Measurements from ENCODE around the gene NAA50. TPM values are rescaled to one million over a fixed set of nuclear protein-coding genes. Genes with fewer than 3 reads are reported as not detected.

NAA50 gene
- total and polyA plus RNA-seq, 2 donors (not counting 3 experiments of a cell fraction or from before 2014, with no cell fraction given) = 53.1 to 160 TPM

GRCh38 chr3:113685124-113685523, 60.9 kb downstream of the NAA50 start:
- no peaks in the 10 kb centered on the region for H3K4me1 ChIP-seq (ENCODE audit: control insufficient read depth, extremely low read depth, insufficient read depth, low read length)
- H3K27ac ChIP-seq (ENCODE audit: insufficient read depth, low read depth, low read length) = no peak overlapping the region
- H3K9me1 ChIP-seq (replicated peaks; ENCODE audit: control insufficient read depth, extremely low read depth, insufficient read depth, low read length) = no peaks in the 10 kb centered on the region
- ChIA-PET CTCF (no interaction called here), POLR2A (no interaction called here)
- H3K4me2 ChIP-seq (ENCODE audit: insufficient read depth, low read length) = no peak overlapping the region
- H3K4me3 ChIP-seq (replicated peaks in 1 of 3; ENCODE audit: insufficient read depth in 1 of 3, low read depth in 1 of 3, low read length in 3 of 3) = no peak overlapping the region
- H3K79me2 ChIP-seq (ENCODE audit: control insufficient read depth, insufficient read depth, low read length) = peaks cover 1% of the 10 kb centered on the region
- H3K27me3 ChIP-seq (ENCODE audit: control insufficient read depth in 2 of 2, insufficient read depth in 2 of 2, low read length in 2 of 2) = no peaks in the 10 kb centered on the region
- intact Hi-C loops (cut with micrococcal nuclease) (no loop called here), dilution Hi-C loops (cut with MboI; ENCODE audit: extremely low pct_ligation_motif_present, low sequenced_read_pairs) (no loop called here)
- no peak overlapping the region for H3K9ac ChIP-seq (replicated peaks; ENCODE audit: extremely low read depth, insufficient read depth, low read length)
- no peak for FAIRE-seq
- BruUV-seq (replicated peaks) = no TSS peak
- no peaks in the 10 kb centered on the region for H3K9me3 ChIP-seq (replicated peaks; ENCODE audit: control insufficient read depth, insufficient read depth, low read length)
- no peak overlapping the region for H2AFZ ChIP-seq (ENCODE audit: low read depth, low read length)
- H4K20me1 ChIP-seq (replicated peaks; ENCODE audit: control insufficient read depth, extremely low read depth, insufficient read depth, low read length) = no peaks in the 10 kb centered on the region
- DNase-seq (ENCODE audit: low read depth, low spot score) = no peak
- H3K36me3 ChIP-seq (ENCODE audit: control insufficient read depth in 2 of 2, extremely low read depth in 1 of 2, insufficient read depth in 2 of 2, low read length in 2 of 2) = no peaks in the 10 kb centered on the region
- TF ChIP-seq EZH2 (IDR thresholded peaks at IDR 0.05; ENCODE audit: borderline replicate concordance, low read depth, low read length, severe bottlenecking) (no peak), MYC (IDR thresholded peaks at IDR 0.05; ENCODE audit: low read depth, low read length) (no peak), FOS (IDR thresholded peaks at IDR 0.05; ENCODE audit: borderline replicate concordance, insufficient read depth, low read length) (no peak), POLR2A (IDR thresholded peaks at IDR 0.05; ENCODE audit: low read depth, low read length) (no peak), JUN (IDR thresholded peaks at IDR 0.05; ENCODE audit: borderline replicate concordance, insufficient read depth, insufficient read length, low read depth) (no peak), GATA2 (IDR thresholded peaks at IDR 0.05; ENCODE audit: insufficient read depth, insufficient read length, low read depth, low read length) (no peak), POLR2AphosphoS5 (IDR thresholded peaks at IDR 0.05; ENCODE audit: insufficient read depth, low read depth, low read length) (no peak), CTCF (IDR thresholded peaks at IDR 0.05; ENCODE audit: extremely low read depth in 1 of 2, insufficient read depth in 1 of 2, low read depth in 1 of 2, low read length in 2 of 2) (no peak)
- TF ChIP-seq, protein P1, sequence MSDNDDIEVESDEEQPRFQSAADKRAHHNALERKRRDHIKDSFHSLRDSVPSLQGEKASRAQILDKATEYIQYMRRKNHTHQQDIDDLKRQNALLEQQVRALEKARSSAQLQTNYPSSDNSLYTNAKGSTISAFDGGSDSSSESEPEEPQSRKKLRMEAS (IDR thresholded peaks at IDR 0.05; ENCODE audit: insufficient read depth, insufficient read length) = no peak
